Neuronal stem cell (in vitro differentiated cells): Measurements from ENCODE around the gene TRDN.
A peak's percentile ranks its signal among the peaks of the same experiment; 100 is the strongest.

Source experiments
- DNase-seq: peaks from one replicate; pipeline ENCODE4 v3.0.0-alpha.2; 2013; ENCODE audit warnings: low spot score
- H2AFZ ChIP-seq: one replicate; pipeline ENCODE4 v1.6.1; 2013; ENCODE audit warnings: mild to moderate bottlenecking, low read length, inconsistent platforms
- H2AK5ac ChIP-seq: 2 replicates; pipeline ENCODE4 v1.6.1; 2013; ENCODE audit warnings: low read depth, mild to moderate bottlenecking, inconsistent platforms, low read length, moderate library complexity, mixed read lengths
- H2BK120ac ChIP-seq: 2 replicates; pipeline ENCODE4 v1.6.1; 2013; ENCODE audit warnings: low read depth, mild to moderate bottlenecking, inconsistent platforms, low read length, moderate library complexity, mixed read lengths
- H2BK12ac ChIP-seq: one replicate; pipeline ENCODE4 v1.6.1; 2013; ENCODE audit warnings: low read length, inconsistent platforms
- H2BK15ac ChIP-seq: 2 replicates; pipeline ENCODE4 v1.6.1; 2013; ENCODE audit warnings: mild to moderate bottlenecking, low read length, inconsistent platforms, mixed read lengths
- H2BK5ac ChIP-seq: one replicate; pipeline ENCODE4 v1.6.1; 2013; ENCODE audit warnings: inconsistent platforms, mild to moderate bottlenecking, low read length, moderate library complexity
- H3K14ac ChIP-seq: one replicate; pipeline ENCODE4 v1.6.1; 2013; ENCODE audit warnings: low read length, inconsistent platforms
- H3K18ac ChIP-seq: 2 replicates; pipeline ENCODE4 v1.6.1; 2013; ENCODE audit warnings: low read length, inconsistent platforms
- H3K23ac ChIP-seq: 2 replicates; pipeline ENCODE4 v1.6.1; 2013; ENCODE audit warnings: low read depth, mild to moderate bottlenecking, mixed read lengths, low read length, inconsistent platforms; ENCODE audit not compliant: poor library complexity
- H3K27ac ChIP-seq: replicated peaks from 3 replicates; pipeline ENCODE4 v1.5.1; 2013; ENCODE audit warnings: low read length, inconsistent platforms
- H3K27me3 ChIP-seq, 3 experiments: 2 replicates each; pipeline ENCODE4 v1.6.1; 2013; ENCODE audit warnings: low read length in 3 of 3, mild to moderate bottlenecking in 2 of 3, inconsistent platforms in 1 of 3, low read depth in 1 of 3, mixed read lengths in 1 of 3, moderate library complexity in 1 of 3; ENCODE audit not compliant: control insufficient read depth in 3 of 3, insufficient read depth in 3 of 3
- H3K36me3 ChIP-seq, 2 donors: replicated peaks in 1 of 2; 2 replicates each; pipeline ENCODE4 v1.6.1; 2013; ENCODE audit warnings: low read length in 2 of 2; ENCODE audit not compliant: control insufficient read depth in 2 of 2, insufficient read depth in 2 of 2
- H3K4ac ChIP-seq: 2 replicates; pipeline ENCODE4 v1.6.1; 2013; ENCODE audit warnings: inconsistent platforms, mild to moderate bottlenecking, low read length, moderate library complexity
- H3K4me1 ChIP-seq, 2 donors: 1 replicate in 1 of 2; 2 replicates in 1 of 2; pipeline ENCODE4 v1.6.1; 2013; ENCODE audit warnings: low read length in 2 of 2, low read depth in 1 of 2; ENCODE audit not compliant: control insufficient read depth in 2 of 2, insufficient read depth in 1 of 2
- H3K4me2 ChIP-seq: one replicate; pipeline ENCODE4 v1.6.1; 2013; ENCODE audit warnings: mild to moderate bottlenecking, low read length, inconsistent platforms; ENCODE audit not compliant: insufficient read depth, poor library complexity, severe bottlenecking
- H3K4me3 ChIP-seq, 2 donors: 2 replicates each; pipeline ENCODE4 v1.5.1; 2013; ENCODE audit warnings: low read length in 2 of 2, mild to moderate bottlenecking in 2 of 2, inconsistent platforms in 1 of 2, moderate library complexity in 1 of 2
- H3K79me1 ChIP-seq: one replicate; pipeline ENCODE4 v1.6.1; 2013; ENCODE audit warnings: low read depth, mild to moderate bottlenecking, inconsistent platforms, low read length, moderate library complexity
- H3K9ac ChIP-seq: one replicate; pipeline ENCODE4 v1.6.1; 2013; ENCODE audit warnings: mild to moderate bottlenecking, low read depth, low read length, inconsistent platforms; ENCODE audit not compliant: poor library complexity
- H3K9me3 ChIP-seq, 2 donors: replicated peaks in 1 of 2; 2 replicates each; pipeline versions ENCODE3 to v1.6.1; 2013; ENCODE audit warnings: low read length in 2 of 2, mild to moderate bottlenecking in 2 of 2, inconsistent platforms in 1 of 2, low read depth in 1 of 2, mixed read lengths in 1 of 2, moderate library complexity in 1 of 2; ENCODE audit not compliant: control insufficient read depth in 2 of 2, insufficient read depth in 1 of 2
- H4K8ac ChIP-seq: one replicate; pipeline ENCODE4 v1.6.1; 2013; ENCODE audit warnings: low read depth, mild to moderate bottlenecking, inconsistent platforms, low read length, moderate library complexity
- H4K91ac ChIP-seq: one replicate; pipeline ENCODE4 v1.6.1; 2013; ENCODE audit warnings: low read length, low read depth, mild to moderate bottlenecking, inconsistent platforms; ENCODE audit not compliant: poor library complexity
- WGBS, 2 donors: extraction: QIAGEN DNeasy Blood & Tissue Kit; methylation state at CpG; one replicate each; pipeline ENCODE4 v1.1.7; 2013; ENCODE audit warnings: missing lambda C conversion rate in 2 of 2, mixed read lengths in 1 of 2; ENCODE audit not compliant: insufficient read length in 2 of 2, insufficient replicate concordance in 1 of 2; ENCODE audit errors: extremely low coverage in 2 of 2; 5-methylcytosine and 5-hydroxymethylcytosine counted together

Gene TRDN

DNA sequence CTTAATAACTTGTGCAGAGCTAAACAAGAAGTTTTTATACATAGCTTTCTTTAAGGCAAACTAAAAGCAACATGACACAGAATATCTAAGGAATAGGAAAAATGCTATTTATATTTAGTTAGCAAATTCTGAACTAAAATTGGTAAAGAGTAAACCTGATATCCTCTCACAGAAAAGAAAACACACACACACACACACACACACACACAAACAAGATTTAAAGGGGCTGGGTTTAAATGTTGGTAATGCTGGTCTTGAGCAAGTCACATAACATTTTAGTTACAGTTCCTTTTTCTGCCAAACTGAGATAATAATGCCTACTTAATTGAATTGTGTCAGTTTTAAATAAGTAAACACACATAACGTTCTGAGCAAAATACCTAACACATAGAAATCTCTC lies 1.6 kb downstream of the TRDN start:
- H2AFZ ChIP-seq: no peak overlapping the region
- no peak overlapping the region for H3K23ac ChIP-seq
- H4K8ac ChIP-seq: no peak overlapping the region
- no peaks in the 10 kb centered on the region for H3K9me3 ChIP-seq
- no peak overlapping the region for H3K14ac ChIP-seq
- no peak overlapping the region for H3K4ac ChIP-seq
- no CpG with 5 or more reads among the region's 1 CpG for WGBS, 2 donors
- H2BK12ac ChIP-seq: no peak overlapping the region
- no peak overlapping the region for H3K4me3 ChIP-seq
- H3K79me1 ChIP-seq: no peaks in the 10 kb centered on the region
- H2AK5ac ChIP-seq: no peak overlapping the region
- H2BK120ac ChIP-seq: no peak overlapping the region
- H2BK15ac ChIP-seq: no peak overlapping the region
- DNase-seq: no peak
- H3K4me1 ChIP-seq: peaks cover 8 to 20% of the 10 kb centered on the region in 2 donors
- no peak overlapping the region for H3K18ac ChIP-seq
- H3K9ac ChIP-seq: no peak overlapping the region
- no peak overlapping the region for H4K91ac ChIP-seq
- H3K27ac ChIP-seq: no peak overlapping the region
- H3K36me3 ChIP-seq: no peaks in the 10 kb centered on the region
- H3K27me3 ChIP-seq: no peaks in the 10 kb centered on the region
- H2BK5ac ChIP-seq: no peak overlapping the region
- H3K4me2 ChIP-seq: no peak overlapping the region

DNA sequence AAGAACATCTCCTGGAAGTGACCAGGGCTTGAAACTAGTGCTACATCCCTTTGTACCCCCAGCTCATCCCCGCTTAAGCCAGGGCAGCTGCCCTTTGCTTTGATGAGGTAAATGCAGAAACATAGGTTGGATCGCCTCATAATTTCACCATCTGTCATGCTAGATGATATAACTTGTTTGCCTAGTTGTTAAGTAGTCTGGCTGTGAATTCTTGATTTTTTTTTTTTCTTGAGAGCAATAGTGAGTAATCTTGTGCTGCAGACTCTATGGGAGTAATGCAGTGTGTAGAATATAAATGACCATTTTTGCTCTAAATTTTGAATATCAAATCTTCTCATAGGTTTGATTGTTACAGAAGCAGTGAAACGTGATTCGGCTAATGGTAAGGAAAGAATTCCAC lies 4.1 kb downstream of the TRDN start:
- Histone ChIP-seq H3K9ac (no peak overlapping the region), H4K8ac (no peak overlapping the region), H4K91ac (no peak overlapping the region), H2BK120ac (no peak overlapping the region), H3K4me2 (no peak overlapping the region), H3K36me3 (no peaks in the 10 kb centered on the region), H3K4ac (no peak overlapping the region), H3K27ac (no peak overlapping the region), H2AK5ac (no peak overlapping the region), H3K27me3 (no peaks in the 10 kb centered on the region), H2BK12ac (no peak overlapping the region), H3K23ac (no peak overlapping the region), H2AFZ (no peak overlapping the region), H3K79me1 (no peaks in the 10 kb centered on the region), H2BK15ac (no peak overlapping the region), H3K4me1 (peaks cover 5 to 17% of the 10 kb centered on the region in 2 donors), H2BK5ac (no peak overlapping the region), H3K14ac (no peak overlapping the region), H3K18ac (no peak overlapping the region), H3K4me3 (no peak overlapping the region), H3K9me3 (no peaks in the 10 kb centered on the region)
- DNase-seq: no peak
- WGBS, 2 donors: no CpG with 5 or more reads among the region's 4 CpGs

DNA sequence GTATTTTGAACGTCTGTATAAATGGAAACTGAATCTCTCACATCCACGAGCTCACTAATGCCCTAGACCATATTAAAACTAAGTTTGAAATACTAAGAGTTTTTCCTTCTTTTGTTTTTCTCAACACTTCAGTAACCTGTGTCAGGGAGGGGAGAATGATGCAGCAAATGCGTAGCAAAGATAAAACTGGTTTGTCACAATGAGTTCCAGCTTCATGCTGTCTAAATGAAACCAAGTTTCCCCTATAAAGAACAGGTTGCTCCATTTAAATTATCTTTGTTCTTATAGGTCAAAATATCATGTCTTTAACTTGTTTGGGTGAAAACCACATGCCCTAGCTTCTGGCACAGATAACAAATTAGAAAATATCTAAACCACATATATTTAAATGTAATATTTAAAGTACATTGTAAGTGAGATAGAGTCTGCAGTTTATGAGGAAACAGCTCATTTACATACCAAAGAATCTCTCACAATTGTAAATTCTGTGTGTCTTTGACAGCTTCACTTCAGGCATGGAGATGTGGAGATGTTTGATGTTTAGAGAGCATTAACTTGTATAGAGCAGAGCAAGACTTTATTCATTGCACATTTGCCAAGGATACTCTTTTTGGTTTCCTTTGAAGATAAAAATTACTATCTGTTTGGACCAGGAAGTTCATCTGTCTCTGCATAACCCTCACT lies 7.3 kb downstream of the TRDN start:
- Histone ChIP-seq H2BK120ac (no peak overlapping the region), H2AFZ (peak overlapping the region; percentile 48), H2AK5ac (no peak overlapping the region), H3K18ac (no peak overlapping the region), H3K36me3 (no peaks in the 10 kb centered on the region), H4K91ac (no peak overlapping the region), H3K4me2 (no peak overlapping the region), H3K4me3 (no peak overlapping the region), H3K23ac (no peak overlapping the region), H3K9ac (no peak overlapping the region), H3K9me3 (no peaks in the 10 kb centered on the region), H3K4ac (no peak overlapping the region), H2BK15ac (no peak overlapping the region), H3K4me1 (peaks cover 0 to 7% of the 10 kb centered on the region in 2 donors), H3K27me3 (no peaks in the 10 kb centered on the region), H2BK5ac (no peak overlapping the region), H4K8ac (no peak overlapping the region), H3K27ac (no peak overlapping the region), H3K79me1 (no peaks in the 10 kb centered on the region), H2BK12ac (no peak overlapping the region), H3K14ac (no peak overlapping the region)
- no peak for DNase-seq
- WGBS, 2 donors: no CpG with 5 or more reads among the region's 3 CpGs

- Histone ChIP-seq H3K27ac (no peak overlapping the region), H2AK5ac (no peak overlapping the region), H2AFZ (no peak overlapping the region), H2BK12ac (no peak overlapping the region), H3K4me2 (no peak overlapping the region), H3K23ac (no peak overlapping the region), H3K27me3 (no peaks in the 10 kb centered on the region), H2BK120ac (no peak overlapping the region), H3K14ac (no peak overlapping the region), H3K4ac (no peak overlapping the region), H3K9ac (no peak overlapping the region), H4K91ac (no peak overlapping the region), H2BK5ac (no peak overlapping the region), H3K18ac (no peak overlapping the region), H3K79me1 (no peaks in the 10 kb centered on the region), H3K4me3 (no peak overlapping the region), H3K36me3 (no peaks in the 10 kb centered on the region), H3K4me1 (peaks cover 0 to 5% of the 10 kb centered on the region in 2 donors), H3K9me3 (no peaks in the 10 kb centered on the region), H4K8ac (no peak overlapping the region), H2BK15ac (no peak overlapping the region)
- no peak for DNase-seq
- WGBS, 2 donors: no CpG with 5 or more reads among the region's 1 CpG
Observed at GRCh38 chr6:123625696-123626095, 11.1 kb downstream of the TRDN start.
